Kidney (tissue), 2 donors: ENCODE results near the gene CXorf66. TPM values are rescaled to one million over a fixed set of nuclear protein-coding genes. Genes with fewer than 3 reads are reported as not detected.
A peak's percentile ranks its signal among the peaks of the same experiment; 100 is the strongest.

Experiments used
- microRNA-seq: library from miRNA; unstranded; fragments of <30 nt; microRNA quantifications from one replicate; pipeline ENCODE4 v1.2.0, GENCODE V29; 2020
- polyA plus RNA-seq: library from polyadenylated mRNA; stranded (reverse); fragments of 350-450 nt; fragmentation: Illumina TruSeq; extraction: RNeasy Lipid Tissue Mini Kit (QIAGEN cat#74804); gene quantifications from one replicate; pipeline ENCODE4 v1.2.3, GENCODE V29; 2014; ENCODE audit warnings: low read depth, low replicate concordance; ENCODE audit not compliant: insufficient read depth
- total RNA-seq: library from RNA; stranded (reverse); fragmentation: NEBNext Ultra II Directional; extraction: Animal tissue kit (Norgen Biotek cat#: 25700); gene quantifications from one replicate; pipeline ENCODE4 v1.2.1, GENCODE V29; 2021
- donor health status: DM: yes; HTN: yes; CAD: no.

Gene CXorf66
- total and polyA plus RNA-seq, 2 donors from 2014 or later: not detected

Small RNA genes within 50 kb of the gene (microRNA-seq; reads per million reads assigned to microRNA genes)
- gene MIR505: 95.7 reads per million, percentile 50 among the genes with 10 or more reads in this experiment

Other genes starting within 250 kb of the CXorf66 start
- 23.9 TPM for gene ATP11C, start 32.5 kb downstream of the CXorf66 start, total RNA-seq
- gene ATP11C, start 32.5 kb downstream of the CXorf66 start, polyA plus RNA-seq: 10.1 TPM